NCI-H69 (cell line): ENCODE data around the gene IFIT2.
A peak's percentile ranks its signal among the peaks of the same experiment; 100 is the strongest.
"Not testable (repeated sequence)": the region's sequence is repeated elsewhere in the genome, so short reads cannot be mapped to it uniquely, and the experiment has no call there.

Source experiments
- DNase-seq: peaks from one replicate; lab custom pipeline; 2025; lab: John Stamatoyannopoulos, UW

Gene IFIT2

GRCh38 chr10:89342206-89342958 lies 40.5 kb downstream of the IFIT2 start:
- DNase-seq: peak; percentile 14

GRCh38 chr10:89343089-89343767 lies 41.4 kb downstream of the IFIT2 start:
- no peak for DNase-seq

GRCh38 chr10:89344156-89344555 lies 42.3 kb downstream of the IFIT2 start:
- DNase-seq: no peak

GRCh38 chr10:89345367-89346000 lies 43.6 kb downstream of the IFIT2 start:
- no peak for DNase-seq

GRCh38 chr10:89346405-89347254 lies 44.8 kb downstream of the IFIT2 start:
- DNase-seq: no peak

- DNase-seq: no peak
Measured at GRCh38 chr10:89347701-89348457, 46.0 kb downstream of the IFIT2 start.

- no peak for DNase-seq
Measured at GRCh38 chr10:89348481-89348880, 46.6 kb downstream of the IFIT2 start.

GRCh38 chr10:89348975-89349374 lies 47.1 kb downstream of the IFIT2 start:
- no peak for DNase-seq

GRCh38 chr10:89350631-89351315 lies 48.9 kb downstream of the IFIT2 start:
- DNase-seq: not testable (repeated sequence)

- no peak for DNase-seq
Measured at GRCh38 chr10:89351412-89351779, 49.5 kb downstream of the IFIT2 start.

GRCh38 chr10:89351780-89352597 lies 50.1 kb downstream of the IFIT2 start:
- DNase-seq: no peak

GRCh38 chr10:89352802-89353201 lies 51.0 kb downstream of the IFIT2 start:
- no peak for DNase-seq

- DNase-seq: no peak
Measured at GRCh38 chr10:89355394-89355931, 53.6 kb downstream of the IFIT2 start.

GRCh38 chr10:89357096-89357495 lies 55.2 kb downstream of the IFIT2 start:
- no peak for DNase-seq

- no peak for DNase-seq
Measured at GRCh38 chr10:89357975-89358374, 56.1 kb downstream of the IFIT2 start.
